ENCODE data around the gene MARK3. TPM values are rescaled to one million over a fixed set of nuclear protein-coding genes. Genes with fewer than 3 reads are reported as not detected.

MARK3 gene
- total and polyA plus RNA-seq, 2 donors (not counting 1 experiment from before 2014, with no cell fraction given): 73.0 to 142 TPM

DNA sequence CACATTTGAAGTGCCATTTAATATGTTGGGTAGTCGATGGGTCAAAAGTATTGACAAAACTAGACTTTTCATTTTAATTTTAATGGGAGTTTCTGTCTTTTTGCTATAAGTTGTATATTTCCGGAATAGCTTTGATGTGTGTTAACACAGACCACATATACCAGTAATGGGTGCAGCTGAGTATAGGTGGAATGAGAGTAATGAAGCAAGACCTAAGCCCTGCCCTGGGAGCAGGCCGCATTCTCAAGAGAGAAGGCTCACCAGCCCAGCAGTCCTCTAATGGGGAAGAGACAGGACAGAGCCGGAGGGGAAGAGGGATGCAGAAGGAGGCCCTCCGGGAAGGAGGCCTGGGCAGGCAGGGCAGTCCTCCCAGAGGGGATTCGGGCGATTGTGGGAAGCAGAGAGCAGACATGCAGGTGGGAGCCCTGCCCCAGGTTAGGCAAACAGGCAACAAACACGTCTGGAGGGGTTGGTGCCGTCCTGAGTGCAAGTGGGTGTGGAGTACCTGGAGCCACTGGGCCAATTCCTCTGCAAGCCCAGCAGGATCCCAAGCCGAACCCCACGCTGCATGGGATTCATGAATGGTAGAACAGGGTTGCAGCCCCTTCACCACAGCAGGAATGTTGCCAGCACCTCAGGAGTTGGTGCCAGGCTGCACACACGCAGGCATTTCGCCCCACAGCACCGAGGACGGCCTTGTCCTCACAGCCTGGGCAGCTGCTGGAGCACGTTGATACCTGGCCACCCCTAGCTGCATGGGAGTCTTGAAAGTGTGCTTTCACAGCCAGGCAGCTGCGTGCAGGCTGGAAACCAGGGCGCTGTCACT is 129.6 kb downstream of the MARK3 start:
- Mint-ChIP-seq H3K27me3 (no peaks in the 10 kb centered on the region), H3K4me3 (no peak overlapping the region), H3K9me3 (ENCODE audit: insufficient read depth) (no peaks in the 10 kb centered on the region), H3K4me1 (peaks cover 6% of the 10 kb centered on the region), H3K27ac (no peak overlapping the region)
- Histone ChIP-seq H3K79me2 (ENCODE audit: control insufficient read depth, insufficient read depth, low read length) (no peaks in the 10 kb centered on the region), H2AFZ (ENCODE audit: insufficient read depth, low read depth, low read length, poor library complexity, severe bottlenecking) (no peak overlapping the region), H3K4me3 (ENCODE audit: control extremely low read depth in 1 of 5, extremely low read depth in 1 of 5, insufficient read depth in 1 of 5, low read depth in 2 of 5, low read length in 4 of 5) (no peak overlapping the region), H3K9ac (ENCODE audit: low read length) (no peak overlapping the region), H3K36me3 (replicated peaks in 1 of 2; ENCODE audit: control extremely low read depth in 1 of 2, control insufficient read depth in 1 of 2, extremely low read depth in 1 of 2, insufficient read depth in 2 of 2, low read length in 1 of 2) (peaks cover 0 to 3% of the 10 kb centered on the region in 2 experiments), H3K4me2 (replicated peaks; ENCODE audit: low read depth, low read length, poor library complexity, severe bottlenecking) (no peak overlapping the region), H3K4me1 (ENCODE audit: control insufficient read depth in 2 of 2, insufficient read depth in 2 of 2, low read length in 2 of 2) (peaks cover 4 to 9% of the 10 kb centered on the region in 2 donors), H3K9me3 (ENCODE audit: control extremely low read depth in 1 of 3, control insufficient read depth in 2 of 3, insufficient read depth in 1 of 3, low read length in 2 of 3) (peaks cover 0 to 4% (median 0%) of the 10 kb centered on the region in 3 donors), H4K20me1 (ENCODE audit: control insufficient read depth, insufficient read depth, low read length, poor library complexity, severe bottlenecking) (peaks cover 11% of the 10 kb centered on the region), H3K27ac (ENCODE audit: low read length in 2 of 2) (no peak overlapping the region), H3K27me3 (replicated peaks in 1 of 4; ENCODE audit: control extremely low read depth in 1 of 4, control insufficient read depth in 3 of 4, insufficient read depth in 4 of 4, low read length in 3 of 4) (peaks cover 0 to 4% (median 0%) of the 10 kb centered on the region in 4 experiments)
- ATAC-seq (ENCODE audit: low read depth): no peak
- 98% methylated on average over 16 of the region's 18 CpGs for WGBS (ENCODE audit: insufficient coverage)
- ChIA-PET CTCF (interaction anchor here (0.6 kb wide), 1 partner anchor 21 kb away, joined by 7 read pairs; no protein-coding TSS in a partner anchor), POLR2A (interaction anchor here (0.7 kb wide), 1 partner anchor 600 kb away, joined by 4 read pairs; no protein-coding TSS in a partner anchor)
- intact Hi-C loops (cut with micrococcal nuclease): no loop called here
- TF ChIP-seq, protein P1, sequence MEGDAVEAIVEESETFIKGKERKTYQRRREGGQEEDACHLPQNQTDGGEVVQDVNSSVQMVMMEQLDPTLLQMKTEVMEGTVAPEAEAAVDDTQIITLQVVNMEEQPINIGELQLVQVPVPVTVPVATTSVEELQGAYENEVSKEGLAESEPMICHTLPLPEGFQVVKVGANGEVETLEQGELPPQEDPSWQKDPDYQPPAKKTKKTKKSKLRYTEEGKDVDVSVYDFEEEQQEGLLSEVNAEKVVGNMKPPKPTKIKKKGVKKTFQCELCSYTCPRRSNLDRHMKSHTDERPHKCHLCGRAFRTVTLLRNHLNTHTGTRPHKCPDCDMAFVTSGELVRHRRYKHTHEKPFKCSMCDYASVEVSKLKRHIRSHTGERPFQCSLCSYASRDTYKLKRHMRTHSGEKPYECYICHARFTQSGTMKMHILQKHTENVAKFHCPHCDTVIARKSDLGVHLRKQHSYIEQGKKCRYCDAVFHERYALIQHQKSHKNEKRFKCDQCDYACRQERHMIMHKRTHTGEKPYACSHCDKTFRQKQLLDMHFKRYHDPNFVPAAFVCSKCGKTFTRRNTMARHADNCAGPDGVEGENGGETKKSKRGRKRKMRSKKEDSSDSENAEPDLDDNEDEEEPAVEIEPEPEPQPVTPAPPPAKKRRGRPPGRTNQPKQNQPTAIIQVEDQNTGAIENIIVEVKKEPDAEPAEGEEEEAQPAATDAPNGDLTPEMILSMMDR (IDR thresholded peaks at IDR 0.05): no peak
- DNase-seq: no peak

DNA sequence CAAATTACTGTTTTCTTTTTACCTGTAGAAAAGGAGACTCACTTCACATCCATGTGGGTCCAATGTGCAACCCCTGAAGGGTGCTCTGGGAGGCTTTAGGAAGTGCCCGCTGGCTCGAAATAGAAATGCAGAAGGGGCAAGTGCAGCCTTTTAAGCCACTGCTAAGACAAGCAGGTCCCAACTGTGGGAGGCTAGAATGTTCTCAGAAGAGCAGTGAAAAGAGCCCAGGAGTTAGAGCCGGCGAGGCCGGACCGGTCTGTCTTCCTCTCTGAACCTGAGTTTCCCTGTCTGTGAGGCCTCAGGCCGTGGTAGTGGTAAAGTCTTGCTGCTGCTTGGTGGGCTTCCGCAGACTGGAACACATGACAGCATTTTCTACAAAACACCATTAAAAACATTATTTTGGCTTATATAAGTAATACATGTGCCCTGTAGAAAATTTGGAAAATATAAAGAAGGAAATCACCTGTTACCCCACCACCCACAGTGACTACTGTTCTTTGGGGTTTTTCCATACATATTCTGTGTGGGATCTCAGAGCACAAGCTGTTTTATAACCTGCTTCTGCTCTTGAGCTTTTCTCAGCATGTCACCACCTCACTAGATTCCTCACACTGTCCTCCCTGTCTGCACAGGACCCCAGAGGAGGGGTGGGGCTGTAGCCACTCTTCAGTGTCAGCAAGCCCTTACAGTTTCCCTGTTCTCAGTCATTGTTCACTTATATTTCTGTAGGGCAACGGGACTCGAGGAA is 131.4 kb downstream of the MARK3 start:
- Mint-ChIP-seq H3K4me1 (peaks cover 8% of the 10 kb centered on the region), H3K27ac (no peak overlapping the region), H3K27me3 (no peaks in the 10 kb centered on the region), H3K4me3 (no peak overlapping the region), H3K9me3 (ENCODE audit: insufficient read depth) (no peaks in the 10 kb centered on the region)
- ATAC-seq (ENCODE audit: low read depth) (no peak), DNase-seq (no peak)
- H4K20me1 ChIP-seq (ENCODE audit: control insufficient read depth, insufficient read depth, low read length, poor library complexity, severe bottlenecking): peaks cover 11% of the 10 kb centered on the region
- CTCF ChIA-PET: interaction anchor here (0.6 to 6.1 kb wide), 3 partner anchors 12 to 31 kb away, joined by 3 to 128 read pairs (median 42); partner anchors contain the start of gene TRMT61A
- H3K36me3 ChIP-seq (replicated peaks in 1 of 2; ENCODE audit: control extremely low read depth in 1 of 2, control insufficient read depth in 1 of 2, extremely low read depth in 1 of 2, insufficient read depth in 2 of 2, low read length in 1 of 2): no peaks in the 10 kb centered on the region
- no peak overlapping the region for H3K4me2 ChIP-seq (replicated peaks; ENCODE audit: low read depth, low read length, poor library complexity, severe bottlenecking)
- WGBS (ENCODE audit: insufficient coverage): 70% methylated on average over 7 of the region's 10 CpGs
- no peak overlapping the region for H3K4me3 ChIP-seq (ENCODE audit: control extremely low read depth in 1 of 5, extremely low read depth in 1 of 5, insufficient read depth in 1 of 5, low read depth in 2 of 5, low read length in 4 of 5)
- no peaks in the 10 kb centered on the region for H3K79me2 ChIP-seq (ENCODE audit: control insufficient read depth, insufficient read depth, low read length)
- peaks cover 14 to 22% of the 10 kb centered on the region in 2 donors for H3K4me1 ChIP-seq (ENCODE audit: control insufficient read depth in 2 of 2, insufficient read depth in 2 of 2, low read length in 2 of 2)
- peaks cover 0 to 14% (median 5%) of the 10 kb centered on the region in 4 experiments for H3K27me3 ChIP-seq (replicated peaks in 1 of 4; ENCODE audit: control extremely low read depth in 1 of 4, control insufficient read depth in 3 of 4, insufficient read depth in 4 of 4, low read length in 3 of 4)
- peaks cover 0 to 4% (median 0%) of the 10 kb centered on the region in 3 donors for H3K9me3 ChIP-seq (ENCODE audit: control extremely low read depth in 1 of 3, control insufficient read depth in 2 of 3, insufficient read depth in 1 of 3, low read length in 2 of 3)
- H3K9ac ChIP-seq (ENCODE audit: low read length): no peak overlapping the region
- POLR2A ChIA-PET: no interaction called here
- TF ChIP-seq, protein P1 (IDR thresholded peaks at IDR 0.05): no peak
- TF ChIP-seq EZH2 (IDR thresholded peaks at IDR 0.05; ENCODE audit: borderline replicate concordance, insufficient read depth, low read depth, low read length, poor library complexity, severe bottlenecking): no peak
- intact Hi-C loops (cut with micrococcal nuclease): no loop called here
- H2AFZ ChIP-seq (ENCODE audit: insufficient read depth, low read depth, low read length, poor library complexity, severe bottlenecking): no peak overlapping the region
- no peak overlapping the region for H3K27ac ChIP-seq (ENCODE audit: low read length in 2 of 2)

All from B cell (primary cell).